MCF 10A (cell line): ENCODE data around the gene OR6V1. TPM values are rescaled to one million over a fixed set of nuclear protein-coding genes. Genes with fewer than 3 reads are reported as not detected.

Experiments used
- BruUV-seq: library from RNA; stranded (reverse); fragments of 400-500 nt; replicated peaks from 2 replicates; lab custom pipeline; 2021; lab: Mats Ljungman, UMichigan
- CTCF ChIA-PET: fragments of 300-600 bp; sonication (Branson Sonifier 250); formaldehyde crosslinking; extraction: SDS; loops from one replicate; lab custom pipeline; 2021; ENCODE audit warnings: antibody characterized with exemption, inconsistent platforms; lab: Yijun Ruan, JAX
- POLR2A ChIA-PET: fragments of 300-600, 350-650 bp; sonication (Branson Sonifier 250); formaldehyde crosslinking; extraction: SDS; loops from one replicate; lab custom pipeline; 2020; ENCODE audit warnings: antibody characterized with exemption, inconsistent platforms; lab: Yijun Ruan, JAX
- DNase-seq: peaks from one replicate; pipeline ENCODE4 v3.0.0-alpha.2; 2018; ENCODE audit not compliant: unreplicated experiment
- H3K27ac Mint-ChIP-seq: one replicate; pipeline ENCODE4 v1.8.0; 2022; ENCODE audit warnings: mild to moderate bottlenecking, low read depth, mixed read lengths; ENCODE audit not compliant: unreplicated experiment
- H3K27me3 Mint-ChIP-seq: one replicate; pipeline ENCODE4 v1.8.0; 2022; ENCODE audit warnings: mixed read lengths; ENCODE audit not compliant: insufficient read depth, unreplicated experiment
- H3K36me3 Mint-ChIP-seq: one replicate; pipeline ENCODE4 v1.8.0; 2022; ENCODE audit warnings: mild to moderate bottlenecking, moderate library complexity, mixed read lengths; ENCODE audit not compliant: insufficient read depth, unreplicated experiment
- H3K4me1 Mint-ChIP-seq: one replicate; pipeline ENCODE4 v1.8.0; 2022; ENCODE audit warnings: mixed read lengths; ENCODE audit not compliant: insufficient read depth, unreplicated experiment
- H3K4me3 Mint-ChIP-seq: one replicate; pipeline ENCODE4 v1.8.0; 2022; ENCODE audit warnings: mild to moderate bottlenecking, moderate library complexity, mixed read lengths; ENCODE audit not compliant: unreplicated experiment
- H3K9me3 Mint-ChIP-seq: one replicate; pipeline ENCODE4 v1.8.0; 2022; ENCODE audit warnings: mixed read lengths; ENCODE audit not compliant: unreplicated experiment
- intact Hi-C: fragments of 100-400 bp; cut with micrococcal nuclease; formaldehyde crosslinking; loops from 2 replicates; pipeline ENCODE4 v1.14.1; 2022
- total RNA-seq: library from RNA; stranded (reverse); gene quantifications from 2 replicates; pipeline ENCODE4 v1.2.3, GENCODE V29; 2022
- TF ChIP-seq, protein P1 (sequence below): fragments of 200-600 bp; IDR thresholded peaks from one replicate; pipeline ENCODE4 v1.8.0; 2022; ENCODE audit warnings: antibody characterized with exemption, mild to moderate bottlenecking; ENCODE audit not compliant: unreplicated experiment

The OR6V1 gene
- total RNA-seq, 1 experiment from 2014 or later: not detected

DNA sequence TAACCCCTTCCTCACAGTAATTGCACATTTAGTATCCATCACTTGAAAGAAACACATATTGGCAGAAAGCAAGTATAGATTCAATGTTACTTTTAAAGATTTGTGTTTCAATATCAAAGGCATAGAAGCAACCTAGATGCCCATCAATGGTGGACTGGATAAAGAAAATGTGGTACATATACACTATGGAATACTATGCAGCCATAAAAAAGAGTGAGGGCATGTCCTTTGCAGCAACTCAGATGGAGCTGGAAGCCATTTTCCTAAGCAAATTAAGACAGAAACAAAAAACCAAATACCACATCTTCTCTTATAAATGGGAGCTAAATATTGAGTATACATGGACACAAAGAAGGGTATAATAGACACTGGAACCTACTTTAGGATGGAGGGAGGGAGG is 3.6 kb downstream of the OR6V1 start:
- no peak overlapping the region for H3K4me3 Mint-ChIP-seq
- intact Hi-C loops: no loop called here
- ChIA-PET CTCF (no interaction called here), POLR2A (no interaction called here)
- H3K4me1 Mint-ChIP-seq: no peaks in the 10 kb centered on the region
- no peak overlapping the region for H3K27ac Mint-ChIP-seq
- BruUV-seq: no TSS peak
- H3K27me3 Mint-ChIP-seq: peaks cover 12% of the 10 kb centered on the region
- H3K9me3 Mint-ChIP-seq: peaks cover 8% of the 10 kb centered on the region
- TF ChIP-seq, protein P1, sequence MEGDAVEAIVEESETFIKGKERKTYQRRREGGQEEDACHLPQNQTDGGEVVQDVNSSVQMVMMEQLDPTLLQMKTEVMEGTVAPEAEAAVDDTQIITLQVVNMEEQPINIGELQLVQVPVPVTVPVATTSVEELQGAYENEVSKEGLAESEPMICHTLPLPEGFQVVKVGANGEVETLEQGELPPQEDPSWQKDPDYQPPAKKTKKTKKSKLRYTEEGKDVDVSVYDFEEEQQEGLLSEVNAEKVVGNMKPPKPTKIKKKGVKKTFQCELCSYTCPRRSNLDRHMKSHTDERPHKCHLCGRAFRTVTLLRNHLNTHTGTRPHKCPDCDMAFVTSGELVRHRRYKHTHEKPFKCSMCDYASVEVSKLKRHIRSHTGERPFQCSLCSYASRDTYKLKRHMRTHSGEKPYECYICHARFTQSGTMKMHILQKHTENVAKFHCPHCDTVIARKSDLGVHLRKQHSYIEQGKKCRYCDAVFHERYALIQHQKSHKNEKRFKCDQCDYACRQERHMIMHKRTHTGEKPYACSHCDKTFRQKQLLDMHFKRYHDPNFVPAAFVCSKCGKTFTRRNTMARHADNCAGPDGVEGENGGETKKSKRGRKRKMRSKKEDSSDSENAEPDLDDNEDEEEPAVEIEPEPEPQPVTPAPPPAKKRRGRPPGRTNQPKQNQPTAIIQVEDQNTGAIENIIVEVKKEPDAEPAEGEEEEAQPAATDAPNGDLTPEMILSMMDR: no peak
- no peak for DNase-seq
- H3K36me3 Mint-ChIP-seq: no peaks in the 10 kb centered on the region

DNA sequence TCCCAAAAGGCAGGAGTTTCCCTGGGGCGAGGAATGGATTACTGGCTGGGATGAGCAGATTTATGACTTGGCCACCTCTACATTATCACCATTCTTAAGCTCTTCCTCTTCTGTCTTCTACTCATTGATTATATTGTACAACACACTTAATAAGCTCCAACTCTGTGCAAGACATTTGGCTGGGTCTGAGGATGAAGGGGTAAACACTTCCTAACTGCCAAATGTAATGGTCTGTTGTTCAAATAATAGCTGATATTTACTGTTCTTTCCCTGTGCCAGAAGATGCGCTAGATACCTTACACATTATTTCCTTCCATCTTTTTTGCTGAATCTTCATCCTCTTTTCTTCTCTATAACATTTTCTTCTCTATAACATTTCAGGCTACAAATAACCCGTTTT is 11.6 kb downstream of the OR6V1 start:
- ChIA-PET POLR2A (no interaction called here), CTCF (interaction anchor here (0.6 kb wide), 1 partner anchor 24 kb away, joined by 4 read pairs; no protein-coding TSS in a partner anchor)
- intact Hi-C loops: no loop called here
- no peaks in the 10 kb centered on the region for H3K27me3 Mint-ChIP-seq
- no peak overlapping the region for H3K4me3 Mint-ChIP-seq
- H3K9me3 Mint-ChIP-seq: peaks cover 21% of the 10 kb centered on the region
- TF ChIP-seq, protein P1: no peak
- H3K36me3 Mint-ChIP-seq: no peaks in the 10 kb centered on the region
- H3K27ac Mint-ChIP-seq: no peak overlapping the region
- no peaks in the 10 kb centered on the region for H3K4me1 Mint-ChIP-seq
- DNase-seq: no peak
- no TSS peak for BruUV-seq

DNA sequence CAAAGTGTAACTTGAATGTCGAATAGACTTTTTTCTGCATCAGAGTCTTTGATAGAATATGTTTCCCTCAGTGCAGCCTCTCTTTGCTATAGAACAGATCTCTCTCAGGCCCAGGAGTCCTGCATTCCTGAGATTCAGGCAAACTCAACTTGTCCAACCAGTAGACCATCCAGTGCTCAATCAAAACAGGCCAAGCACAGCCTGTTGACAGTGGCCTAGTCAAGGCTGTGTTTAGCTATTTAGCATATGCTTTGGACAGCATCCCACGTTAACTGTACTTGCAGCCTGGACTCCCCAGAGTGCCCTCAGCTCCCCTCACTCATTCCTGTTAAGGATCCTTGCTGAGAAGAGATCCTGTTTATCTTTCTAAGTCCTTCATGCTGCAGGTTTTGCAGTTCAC is 16.3 kb downstream of the OR6V1 start:
- ChIA-PET CTCF (no interaction called here), POLR2A (interaction anchor here (0.6 kb wide), 1 partner anchor 522 kb away, joined by 3 read pairs; no protein-coding TSS in a partner anchor)
- Mint-ChIP-seq H3K4me1 (no peaks in the 10 kb centered on the region), H3K9me3 (peaks cover 15% of the 10 kb centered on the region), H3K36me3 (no peaks in the 10 kb centered on the region), H3K27me3 (no peaks in the 10 kb centered on the region), H3K27ac (no peak overlapping the region), H3K4me3 (no peak overlapping the region)
- DNase-seq: no peak
- TF ChIP-seq, protein P1: no peak
- no TSS peak for BruUV-seq
- intact Hi-C loops: no loop called here

DNA sequence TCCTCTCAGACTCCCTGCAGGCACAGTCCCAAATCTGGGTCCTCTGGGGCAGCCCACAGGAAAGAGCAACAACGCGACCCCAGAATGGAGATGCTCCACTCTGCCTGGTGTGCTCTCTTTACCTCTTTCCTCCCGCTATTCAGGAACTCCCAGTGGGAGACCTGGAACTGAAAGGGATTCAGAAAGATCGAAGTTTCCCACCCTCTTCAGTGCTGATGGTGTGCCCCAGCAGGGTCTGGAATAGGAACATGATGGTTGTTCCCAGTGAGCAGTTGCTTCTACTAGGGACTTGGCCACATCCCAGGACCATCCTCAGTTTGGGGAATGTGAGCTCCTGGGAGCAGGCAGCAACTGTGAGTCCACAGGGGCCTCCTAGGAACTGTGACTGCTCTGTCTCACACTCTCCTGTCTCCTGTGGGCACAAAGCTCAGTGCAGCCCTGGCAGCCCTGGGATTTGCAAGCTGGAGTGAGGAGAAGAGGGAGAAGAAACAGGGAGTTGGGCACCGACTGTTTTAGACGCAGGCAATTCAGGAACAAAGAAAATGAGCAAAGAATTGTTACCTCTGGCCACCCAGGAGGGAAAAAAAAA is 17.9 kb downstream of the OR6V1 start:
- no peaks in the 10 kb centered on the region for H3K36me3 Mint-ChIP-seq
- peaks cover 10% of the 10 kb centered on the region for H3K9me3 Mint-ChIP-seq
- no TSS peak for BruUV-seq
- H3K27me3 Mint-ChIP-seq: no peaks in the 10 kb centered on the region
- intact Hi-C loops: no loop called here
- ChIA-PET CTCF (interaction anchor here (0.6 kb wide), 1 partner anchor 250 kb away, joined by 5 read pairs; no protein-coding TSS in a partner anchor), POLR2A (no interaction called here)
- TF ChIP-seq, protein P1: no peak
- H3K4me3 Mint-ChIP-seq: no peak overlapping the region
- no peak overlapping the region for H3K27ac Mint-ChIP-seq
- H3K4me1 Mint-ChIP-seq: no peaks in the 10 kb centered on the region
- DNase-seq: no peak
